ENCODE data around the gene HS6ST1.

HS6ST1 gene

DNA sequence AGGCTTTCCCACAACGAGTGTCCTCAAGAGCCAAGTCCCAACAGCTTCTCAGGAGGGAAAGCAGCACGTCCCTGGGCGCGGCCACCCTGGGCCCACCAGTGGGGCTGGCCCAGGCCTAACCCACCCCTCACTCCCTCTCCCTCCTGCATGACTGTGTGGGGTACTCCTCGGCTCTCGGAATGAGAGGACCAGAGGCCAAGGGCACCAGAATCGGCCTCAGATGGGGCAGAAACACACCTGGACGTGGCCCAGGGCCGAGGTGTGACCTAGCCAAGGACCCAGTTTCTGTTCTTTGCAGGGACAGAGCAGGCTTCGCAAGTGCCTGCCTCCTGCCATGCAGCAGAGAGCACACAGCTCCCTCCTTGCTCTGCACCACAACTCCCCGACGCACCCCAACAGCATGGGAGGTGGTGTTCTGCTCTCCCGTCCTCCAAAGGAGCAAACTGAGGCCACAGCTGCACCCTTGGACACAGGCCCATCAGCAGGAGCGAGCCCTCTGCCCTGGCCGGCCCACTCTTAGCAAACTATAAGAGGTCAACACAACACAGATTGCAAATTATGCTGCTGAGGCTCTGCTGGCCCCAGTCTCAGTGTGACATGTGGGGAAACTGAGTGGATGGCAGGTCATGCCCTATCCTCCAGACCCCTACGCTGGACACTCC is 19.7 kb downstream of the HS6ST1 start:
- no peak for DNase-seq (ENCODE audit: insufficient read length)
- no peak for TF ChIP-seq POLR2A (IDR thresholded peaks at IDR 0.05; ENCODE audit: low read depth, low read length)
- no peak for TF ChIP-seq POLR2AphosphoS5 (IDR thresholded peaks at IDR 0.05; ENCODE audit: low read depth, low read length)
- TF ChIP-seq TAF1 (IDR thresholded peaks at IDR 0.05; ENCODE audit: borderline replicate concordance, low read depth, low read length), result no peak
- no peak for FAIRE-seq

DNA sequence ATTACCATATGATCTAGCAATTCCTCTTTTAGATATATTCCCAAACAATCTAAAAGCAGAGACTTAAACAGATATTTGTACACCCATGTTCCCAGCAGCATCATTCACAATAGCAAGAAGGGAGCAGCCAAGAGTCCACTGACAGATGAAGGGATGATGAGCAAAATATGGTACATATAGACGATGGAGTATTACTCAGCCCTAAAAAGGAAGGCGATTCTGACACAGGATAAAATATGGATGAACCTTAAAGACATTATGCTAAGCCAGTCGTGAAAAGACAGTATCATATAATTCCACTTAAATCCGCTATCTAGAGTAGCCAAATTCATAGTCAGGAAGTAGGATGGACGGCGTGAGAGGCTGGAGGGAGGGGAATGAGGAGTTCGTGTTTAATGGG is 20.4 kb downstream of the HS6ST1 start:
- DNase-seq (ENCODE audit: insufficient read length) (no peak), FAIRE-seq (no peak)

DNA sequence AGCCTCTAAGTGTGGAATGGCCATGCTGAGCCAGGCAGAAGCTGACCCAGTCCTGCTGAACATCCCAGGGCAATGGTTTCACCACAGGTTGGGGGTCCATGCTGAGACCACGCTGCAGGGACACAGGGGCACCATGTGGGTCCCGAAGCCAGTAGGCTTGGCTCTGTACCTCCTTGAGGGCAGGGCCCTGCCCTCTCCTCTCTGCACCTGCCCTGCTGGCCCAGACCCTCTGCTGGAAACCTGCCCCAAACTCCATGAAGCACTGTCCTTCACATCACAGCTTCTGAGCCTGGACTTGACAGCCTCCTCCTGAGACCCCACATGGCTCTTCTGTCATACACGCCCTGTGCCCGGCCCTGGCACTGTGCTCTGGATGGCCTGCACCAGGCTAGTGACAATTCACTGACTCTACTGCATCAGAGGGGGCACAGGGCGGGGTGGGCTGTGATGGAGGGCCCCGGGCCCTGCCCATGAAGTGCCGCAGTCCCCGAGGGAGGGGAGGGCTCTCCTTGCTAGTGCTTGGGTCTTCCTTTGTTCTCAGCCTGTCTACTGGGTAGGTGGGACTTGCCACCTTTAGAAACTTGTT is 24.7 kb downstream of the HS6ST1 start:
- no peak for TF ChIP-seq TAF1 (IDR thresholded peaks at IDR 0.05; ENCODE audit: borderline replicate concordance, low read depth, low read length)
- no peak for TF ChIP-seq POLR2AphosphoS5 (IDR thresholded peaks at IDR 0.05; ENCODE audit: low read depth, low read length)
- no peak for TF ChIP-seq POLR2A (IDR thresholded peaks at IDR 0.05; ENCODE audit: low read depth, low read length)
- FAIRE-seq (no peak), DNase-seq (ENCODE audit: insufficient read length) (no peak)

More for the DNA sequence above, 20.4 kb downstream of the HS6ST1 start:
- TF ChIP-seq POLR2AphosphoS5 (IDR thresholded peaks at IDR 0.05; ENCODE audit: low read depth, low read length), result no peak
- no peak for TF ChIP-seq POLR2A (IDR thresholded peaks at IDR 0.05; ENCODE audit: low read depth, low read length)
- no peak for TF ChIP-seq TAF1 (IDR thresholded peaks at IDR 0.05; ENCODE audit: borderline replicate concordance, low read depth, low read length)

DNA sequence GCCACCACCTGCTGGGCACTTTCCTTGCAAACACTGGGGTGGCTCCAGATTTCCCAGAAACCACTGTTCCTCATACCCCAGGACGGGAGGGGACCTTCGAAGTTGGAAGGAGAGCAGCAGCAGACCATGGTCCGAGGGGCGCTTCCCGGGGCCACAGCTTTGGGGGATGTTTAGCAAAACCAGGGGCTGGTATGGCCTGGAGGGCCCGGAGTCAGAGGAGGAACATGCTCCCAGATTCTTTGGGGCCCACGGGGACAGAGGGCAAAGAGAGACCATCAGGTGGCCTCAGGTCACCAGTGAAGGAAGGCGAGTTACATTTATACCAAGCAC is 25.3 kb downstream of the HS6ST1 start:
- DNase-seq (ENCODE audit: insufficient read length) (no peak), FAIRE-seq (no peak)
- TF ChIP-seq POLR2AphosphoS5 (IDR thresholded peaks at IDR 0.05; ENCODE audit: low read depth, low read length), result no peak
- no peak for TF ChIP-seq POLR2A (IDR thresholded peaks at IDR 0.05; ENCODE audit: low read depth, low read length)
- no peak for TF ChIP-seq TAF1 (IDR thresholded peaks at IDR 0.05; ENCODE audit: borderline replicate concordance, low read depth, low read length)

DNA sequence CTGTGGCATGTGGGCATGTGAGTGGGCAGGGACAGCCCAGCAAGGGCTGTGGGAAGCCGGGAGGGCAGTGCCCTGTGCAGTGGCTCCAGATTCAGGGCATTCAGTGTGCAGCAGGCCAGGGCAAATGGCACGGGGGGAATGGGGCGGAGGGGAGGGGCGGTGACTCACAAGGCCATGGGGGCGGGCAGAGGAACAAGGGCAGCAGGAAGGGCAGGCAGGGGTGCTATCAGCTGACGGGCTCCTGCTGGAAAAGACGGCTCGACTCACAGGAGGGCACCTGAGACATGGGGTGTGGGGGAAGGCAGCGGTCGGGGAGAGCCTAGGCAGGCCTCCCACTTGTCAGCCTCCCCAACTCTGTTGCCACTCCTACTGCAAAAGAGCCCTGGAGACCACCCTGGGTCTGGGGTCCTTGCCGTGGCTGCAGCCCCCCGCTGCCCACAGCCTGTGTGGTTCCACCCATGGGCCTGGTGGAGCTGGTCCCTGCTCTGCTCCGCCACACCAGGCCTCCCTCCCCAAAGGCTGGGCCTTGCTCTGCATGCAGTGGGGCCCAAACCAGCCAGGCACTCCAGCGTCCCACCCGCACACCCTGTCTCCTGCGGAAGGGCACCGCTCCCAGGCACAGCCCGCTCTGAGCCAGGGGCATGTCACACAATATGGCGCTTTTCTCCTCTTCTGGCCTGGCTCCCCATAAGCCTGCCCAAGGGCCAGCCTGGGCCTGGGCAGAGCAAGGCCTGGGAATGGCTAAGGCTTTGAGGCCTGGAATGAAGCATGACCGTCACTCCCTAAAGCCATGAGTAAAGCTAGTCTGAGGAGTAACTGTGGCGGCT is 25.9 kb downstream of the HS6ST1 start:
- no peak for DNase-seq (ENCODE audit: insufficient read length)
- TF ChIP-seq POLR2A (IDR thresholded peaks at IDR 0.05; ENCODE audit: low read depth, low read length) (no peak), TAF1 (IDR thresholded peaks at IDR 0.05; ENCODE audit: borderline replicate concordance, low read depth, low read length) (no peak), POLR2AphosphoS5 (IDR thresholded peaks at IDR 0.05; ENCODE audit: low read depth, low read length) (no peak)
- no peak for FAIRE-seq

DNA sequence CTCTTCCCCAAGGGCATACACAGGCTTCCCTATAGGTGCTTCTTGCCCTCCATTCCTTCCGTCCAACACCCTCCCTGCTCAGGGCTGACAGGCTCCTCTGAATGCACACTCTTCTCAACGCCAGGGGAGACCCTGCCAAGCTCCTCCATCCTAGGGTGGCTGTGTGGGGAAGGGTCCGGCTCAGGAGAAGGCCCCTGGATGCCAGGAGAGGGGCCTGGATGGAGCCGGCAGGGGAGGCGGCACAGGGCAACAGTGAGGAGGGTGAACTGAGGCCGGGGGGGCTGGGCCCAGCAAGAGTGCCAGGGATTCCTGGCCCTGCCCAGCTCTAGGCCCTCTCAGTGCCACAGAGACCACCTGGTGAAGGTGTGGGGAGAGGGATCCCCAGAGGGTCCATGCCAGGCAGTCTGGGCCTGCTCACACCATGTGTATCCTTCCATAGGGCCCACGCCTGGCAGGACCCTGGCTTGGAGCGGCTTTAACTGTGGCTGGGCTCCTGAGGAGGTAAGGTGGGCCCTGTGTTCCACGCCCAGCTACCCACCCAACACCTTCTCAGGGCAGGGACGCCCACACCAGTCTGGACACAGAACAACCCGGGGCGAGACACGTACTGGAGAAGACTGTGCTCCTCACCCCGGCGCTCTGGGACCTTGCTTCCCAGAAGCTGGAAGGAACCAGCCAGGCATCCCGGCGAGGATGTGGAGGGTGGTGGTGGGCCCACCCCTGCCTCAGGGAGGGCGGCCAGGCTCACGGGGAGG is 26.6 kb downstream of the HS6ST1 start:
- DNase-seq (ENCODE audit: insufficient read length), result no peak
- FAIRE-seq, result no peak
- TF ChIP-seq TAF1 (IDR thresholded peaks at IDR 0.05; ENCODE audit: borderline replicate concordance, low read depth, low read length) (no peak), POLR2AphosphoS5 (IDR thresholded peaks at IDR 0.05; ENCODE audit: low read depth, low read length) (no peak), POLR2A (IDR thresholded peaks at IDR 0.05; ENCODE audit: low read depth, low read length) (no peak)

DNA sequence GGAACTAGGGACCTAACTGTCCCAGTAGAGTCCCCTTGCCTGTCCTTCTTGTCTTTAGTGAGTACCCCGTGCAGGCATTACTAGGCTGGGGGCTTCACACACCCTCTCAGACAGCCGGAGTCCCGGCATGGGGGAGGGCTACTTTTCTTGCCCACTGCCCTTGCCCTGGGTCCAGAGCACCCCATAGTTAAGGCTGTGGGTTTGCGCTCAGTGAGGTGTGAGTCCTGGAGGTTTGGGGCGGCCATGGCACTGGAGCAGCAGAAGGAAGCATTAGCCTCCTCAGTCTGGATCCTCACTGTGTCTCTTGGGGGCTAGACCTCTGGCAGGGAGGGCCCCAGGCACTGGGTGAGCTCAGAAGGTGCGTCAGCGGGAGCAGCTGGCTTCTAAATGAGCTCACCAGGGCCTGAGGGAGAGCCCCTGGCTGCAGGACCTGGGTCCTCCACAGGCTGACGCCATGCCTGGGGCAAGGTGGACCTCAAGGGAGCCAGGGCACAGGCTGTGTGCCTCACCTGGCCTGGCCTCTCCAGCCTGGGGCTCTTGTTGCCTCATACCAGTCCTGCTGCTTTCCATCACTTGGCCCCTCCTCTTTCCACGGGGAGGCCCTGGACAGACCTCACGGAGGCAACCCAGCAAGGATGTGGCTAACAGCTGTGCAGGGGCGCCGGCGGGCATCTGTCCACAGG is 27.4 kb downstream of the HS6ST1 start:
- no peak for FAIRE-seq
- no peak for TF ChIP-seq TAF1 (IDR thresholded peaks at IDR 0.05; ENCODE audit: borderline replicate concordance, low read depth, low read length)
- TF ChIP-seq POLR2AphosphoS5 (IDR thresholded peaks at IDR 0.05; ENCODE audit: low read depth, low read length), result no peak
- no peak for TF ChIP-seq POLR2A (IDR thresholded peaks at IDR 0.05; ENCODE audit: low read depth, low read length)
- no peak for DNase-seq (ENCODE audit: insufficient read length)

DNA sequence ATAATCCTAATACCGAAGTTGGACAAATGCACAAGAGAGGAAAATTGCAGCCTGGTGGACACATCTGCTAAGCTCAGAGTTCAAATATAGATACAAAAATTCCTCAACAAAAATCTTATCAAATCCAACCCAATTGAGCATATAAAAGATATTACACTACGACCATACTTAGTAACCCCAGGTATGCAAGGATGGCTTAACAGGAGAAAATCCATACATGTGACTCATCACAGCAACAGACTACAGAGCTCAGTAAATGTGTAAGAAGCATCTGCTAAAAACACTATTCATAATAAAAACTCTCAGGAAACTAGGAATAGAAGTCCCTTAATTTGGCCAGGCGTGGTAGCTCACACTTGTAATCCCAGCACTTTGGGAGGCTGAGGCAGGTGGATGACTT is 28.3 kb downstream of the HS6ST1 start:
- TF ChIP-seq POLR2AphosphoS5 (IDR thresholded peaks at IDR 0.05; ENCODE audit: low read depth, low read length) (no peak), POLR2A (IDR thresholded peaks at IDR 0.05; ENCODE audit: low read depth, low read length) (no peak), TAF1 (IDR thresholded peaks at IDR 0.05; ENCODE audit: borderline replicate concordance, low read depth, low read length) (no peak)
- DNase-seq (ENCODE audit: insufficient read length) (no peak), FAIRE-seq (no peak)

DNA sequence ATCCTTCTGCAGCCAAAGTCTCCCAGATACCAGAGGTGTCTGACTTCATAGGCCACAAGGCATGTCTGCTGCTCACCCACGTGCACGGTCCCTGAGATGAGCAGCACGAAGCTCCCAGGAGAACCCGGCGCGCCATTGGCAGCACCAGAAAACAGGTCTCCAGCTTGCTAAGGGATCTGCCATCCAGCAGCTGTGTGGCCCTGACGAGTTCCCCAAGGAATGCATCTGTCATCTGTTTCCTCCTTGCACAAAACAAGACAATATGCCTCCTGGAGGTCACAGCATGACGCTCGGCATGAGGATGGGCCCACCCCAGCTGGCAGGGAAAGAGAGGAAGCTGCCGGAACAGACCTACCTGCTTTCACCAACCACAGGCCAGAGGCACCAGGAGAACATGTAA is 29.2 kb downstream of the HS6ST1 start:
- FAIRE-seq, result no peak
- no peak for DNase-seq (ENCODE audit: insufficient read length)
- TF ChIP-seq POLR2AphosphoS5 (IDR thresholded peaks at IDR 0.05; ENCODE audit: low read depth, low read length), result no peak
- no peak for TF ChIP-seq TAF1 (IDR thresholded peaks at IDR 0.05; ENCODE audit: borderline replicate concordance, low read depth, low read length)
- TF ChIP-seq POLR2A (IDR thresholded peaks at IDR 0.05; ENCODE audit: low read depth, low read length), result no peak

DNA sequence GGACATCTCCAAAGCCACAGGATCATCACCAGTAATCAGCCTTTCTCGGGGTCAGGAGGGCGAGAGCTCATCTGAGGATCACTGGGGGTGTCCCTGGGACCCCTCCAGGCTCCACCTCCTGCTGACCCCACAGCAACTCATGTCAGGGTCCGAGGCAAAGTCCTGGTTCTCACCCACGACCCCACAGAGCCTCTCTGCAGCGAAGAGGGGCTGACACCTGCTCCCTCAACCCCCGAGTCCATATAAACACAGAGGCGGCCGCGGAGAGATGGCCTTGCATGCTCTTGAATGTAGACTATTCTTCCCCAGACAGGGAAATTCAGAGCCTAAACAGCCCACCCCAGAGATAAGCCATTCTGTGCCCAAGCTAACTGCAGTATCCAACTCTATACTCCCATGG is 29.9 kb downstream of the HS6ST1 start:
- no peak for FAIRE-seq

More for the DNA sequence above, 29.9 kb downstream of the HS6ST1 start:
- no peak for DNase-seq (ENCODE audit: insufficient read length)
- no peak for TF ChIP-seq POLR2A (IDR thresholded peaks at IDR 0.05; ENCODE audit: low read depth, low read length)
- no peak for TF ChIP-seq TAF1 (IDR thresholded peaks at IDR 0.05; ENCODE audit: borderline replicate concordance, low read depth, low read length)
- TF ChIP-seq POLR2AphosphoS5 (IDR thresholded peaks at IDR 0.05; ENCODE audit: low read depth, low read length), result no peak
